ENCODE measurements around the gene CTXND2. TPM values are rescaled to one million over a fixed set of nuclear protein-coding genes. Genes with fewer than 3 reads are reported as not detected.
A peak's percentile ranks its signal among the peaks of the same experiment; 100 is the strongest.

CTXND2 gene
- total and polyA plus RNA-seq, 9 of the 15 experiments (the other 6 are each of a cell fraction or from before 2014, with no cell fraction given), result not detected

GRCh38 chr1:150926097-150926741 is 39.3 kb downstream of the CTXND2 start, which contains the start of gene SETDB1 (continued):
- TF ChIP-seq MGA (IDR thresholded peaks at IDR 0.05) (peak; percentile 55; the same call in 1 of the 2 replicates), PHF21A (IDR thresholded peaks at IDR 0.05; ENCODE audit: borderline replicate concordance, low read depth) (no peak), ZNF408 (CRISPR knock-in tag; IDR thresholded peaks at IDR 0.05; ENCODE audit: low read depth) (no peak), UBTF (IDR thresholded peaks at IDR 0.05; ENCODE audit: borderline replicate concordance in 1 of 2, low read depth in 2 of 2, low read length in 2 of 2) (0 out of 4 replicates have a peak, but pooled peaks of 1 of the 2 experiments have one; percentile 22), ESRRB (CRISPR knock-in tag; IDR thresholded peaks at IDR 0.05; ENCODE audit: borderline replicate concordance) (no peak), MIER1 (IDR thresholded peaks at IDR 0.05; ENCODE audit: low read depth) (no peak), ATF2 (CRISPR knock-in tag; IDR thresholded peaks at IDR 0.05) (no peak), MCM2 (IDR thresholded peaks at IDR 0.05; ENCODE audit: low read depth) (no peak), MXI1 (IDR thresholded peaks at IDR 0.05; ENCODE audit: low read depth, low read length) (no peak; the same call in 1 of the 2 replicates)
